ENCODE data around the gene THG1L. TPM values are rescaled to one million over a fixed set of nuclear protein-coding genes. Genes with fewer than 3 reads are reported as not detected.
A peak's percentile ranks its signal among the peaks of the same experiment; 100 is the strongest.
"Not testable (repeated sequence)": the region's sequence is repeated elsewhere in the genome, so short reads cannot be mapped to it uniquely, and the experiment has no call there.

The THG1L gene
- total RNA-seq, 1 donor from 2014 or later: 0.32 TPM

DNA sequence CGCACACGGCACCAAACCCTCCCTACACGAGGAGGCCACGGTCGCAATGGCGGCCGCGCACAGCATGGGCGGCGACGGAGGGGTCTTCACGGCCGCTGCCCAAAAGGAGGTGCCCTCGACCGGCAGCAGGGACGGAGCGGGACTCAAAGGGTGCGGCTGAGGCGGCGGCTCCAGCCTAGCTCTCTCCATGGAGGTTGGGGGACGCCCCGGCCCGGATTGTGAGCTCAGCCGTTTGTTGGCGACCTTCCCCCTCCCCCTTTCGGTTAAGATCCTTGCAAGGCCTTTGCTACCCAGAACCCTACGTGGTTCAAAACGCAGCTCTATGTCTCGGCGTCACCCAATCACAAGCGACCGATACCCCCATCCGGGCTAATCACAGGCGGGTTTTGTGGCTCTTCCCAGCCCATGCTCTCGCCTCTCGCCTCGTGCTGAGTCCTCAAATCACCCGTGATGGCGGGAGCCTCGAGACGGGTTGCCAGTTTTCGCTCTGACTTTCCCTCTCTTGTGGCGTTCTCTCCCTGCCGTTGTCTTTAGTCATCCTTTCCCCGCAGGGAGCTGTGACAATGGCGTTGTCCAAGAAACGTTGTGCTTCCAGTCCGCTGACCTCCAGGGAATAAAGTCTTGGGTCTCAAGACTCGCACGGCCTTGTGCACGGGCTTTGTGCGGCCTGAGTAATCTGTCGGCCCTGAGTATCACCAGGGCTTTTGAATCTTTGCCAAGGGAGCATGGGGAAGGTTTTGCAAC lies 40.4 kb upstream of the THG1L start:
- no peak for DNase-seq (ENCODE audit: low spot score in 2 of 2)
- Histone ChIP-seq H3K4me3 (peak overlapping the region in 1 of 2 donors; percentile 42), H3K27ac (no peak overlapping the region), H3K9me3 (no peaks in the 10 kb centered on the region), H3K4me1 (no peaks in the 10 kb centered on the region), H3K36me3 (no peaks in the 10 kb centered on the region), H3K27me3 (no peaks in the 10 kb centered on the region)
- intact Hi-C loops (cut with DNase I): no loop called here
- TF ChIP-seq, protein P1, sequence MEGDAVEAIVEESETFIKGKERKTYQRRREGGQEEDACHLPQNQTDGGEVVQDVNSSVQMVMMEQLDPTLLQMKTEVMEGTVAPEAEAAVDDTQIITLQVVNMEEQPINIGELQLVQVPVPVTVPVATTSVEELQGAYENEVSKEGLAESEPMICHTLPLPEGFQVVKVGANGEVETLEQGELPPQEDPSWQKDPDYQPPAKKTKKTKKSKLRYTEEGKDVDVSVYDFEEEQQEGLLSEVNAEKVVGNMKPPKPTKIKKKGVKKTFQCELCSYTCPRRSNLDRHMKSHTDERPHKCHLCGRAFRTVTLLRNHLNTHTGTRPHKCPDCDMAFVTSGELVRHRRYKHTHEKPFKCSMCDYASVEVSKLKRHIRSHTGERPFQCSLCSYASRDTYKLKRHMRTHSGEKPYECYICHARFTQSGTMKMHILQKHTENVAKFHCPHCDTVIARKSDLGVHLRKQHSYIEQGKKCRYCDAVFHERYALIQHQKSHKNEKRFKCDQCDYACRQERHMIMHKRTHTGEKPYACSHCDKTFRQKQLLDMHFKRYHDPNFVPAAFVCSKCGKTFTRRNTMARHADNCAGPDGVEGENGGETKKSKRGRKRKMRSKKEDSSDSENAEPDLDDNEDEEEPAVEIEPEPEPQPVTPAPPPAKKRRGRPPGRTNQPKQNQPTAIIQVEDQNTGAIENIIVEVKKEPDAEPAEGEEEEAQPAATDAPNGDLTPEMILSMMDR (IDR thresholded peaks at IDR 0.05): no peak

- H3K4me3 ChIP-seq; DNase-seq (ENCODE audit: low spot score in 2 of 2); H3K4me1 ChIP-seq; H3K36me3 ChIP-seq; H3K27me3 ChIP-seq; H3K9me3 ChIP-seq; intact Hi-C loops (cut with DNase I); H3K27ac ChIP-seq: not testable (repeated sequence)
These were observed 37.4 kb upstream of the THG1L start for GRCh38 chr5:157693816-157694215.

GRCh38 chr5:157696154-157696553 lies 35.1 kb upstream of the THG1L start:
- H3K36me3 ChIP-seq; DNase-seq (ENCODE audit: low spot score in 2 of 2); H3K27ac ChIP-seq; intact Hi-C loops (cut with DNase I); H3K9me3 ChIP-seq; H3K27me3 ChIP-seq; H3K4me3 ChIP-seq; H3K4me1 ChIP-seq: not testable (repeated sequence)

- H3K9me3 ChIP-seq; H3K27me3 ChIP-seq; H3K36me3 ChIP-seq; H3K4me3 ChIP-seq; intact Hi-C loops (cut with DNase I); DNase-seq (ENCODE audit: low spot score in 2 of 2); H3K4me1 ChIP-seq; H3K27ac ChIP-seq: not testable (repeated sequence)
These were observed 32.5 kb upstream of the THG1L start for GRCh38 chr5:157698674-157699073.

GRCh38 chr5:157703736-157704135 lies 27.5 kb upstream of the THG1L start:
- intact Hi-C loops (cut with DNase I): no loop called here
- no peaks in the 10 kb centered on the region for H3K27me3 ChIP-seq
- peaks cover 0 to 4% of the 10 kb centered on the region in 2 donors for H3K9me3 ChIP-seq
- no peak overlapping the region for H3K4me3 ChIP-seq
- TF ChIP-seq, protein P1 (IDR thresholded peaks at IDR 0.05): no peak
- H3K36me3 ChIP-seq: no peaks in the 10 kb centered on the region
- H3K4me1 ChIP-seq: no peaks in the 10 kb centered on the region
- H3K27ac ChIP-seq: no peak overlapping the region
- no peak for DNase-seq (ENCODE audit: low spot score in 2 of 2)

- intact Hi-C loops (cut with DNase I): no loop called here
- Histone ChIP-seq H3K27me3 (no peaks in the 10 kb centered on the region), H3K36me3 (no peaks in the 10 kb centered on the region), H3K27ac (no peak overlapping the region), H3K9me3 (no peaks in the 10 kb centered on the region), H3K4me1 (peaks cover 0 to 3% of the 10 kb centered on the region in 2 donors), H3K4me3 (no peak overlapping the region)
- TF ChIP-seq, protein P1 (IDR thresholded peaks at IDR 0.05): no peak
- DNase-seq (ENCODE audit: low spot score in 2 of 2): no peak
These were observed 22.4 kb upstream of the THG1L start for GRCh38 chr5:157708866-157709265.

- H3K4me3 ChIP-seq: no peak overlapping the region
- TF ChIP-seq, protein P1 (IDR thresholded peaks at IDR 0.05): no peak
- no peak overlapping the region for H3K27ac ChIP-seq
- H3K4me1 ChIP-seq: peaks cover 0 to 3% of the 10 kb centered on the region in 2 donors
- no peaks in the 10 kb centered on the region for H3K9me3 ChIP-seq
- no peaks in the 10 kb centered on the region for H3K36me3 ChIP-seq
- H3K27me3 ChIP-seq: no peaks in the 10 kb centered on the region
- DNase-seq (ENCODE audit: low spot score in 2 of 2): no peak
- intact Hi-C loops (cut with DNase I): no loop called here
These were observed 21.9 kb upstream of the THG1L start for GRCh38 chr5:157709346-157709745.
